ENCODE results near the gene SCARF1.

SCARF1 gene

GRCh38 chr17:1598399-1599095, 47.0 kb downstream of the SCARF1 start:
- ATAC-seq, result no peak
- TF ChIP-seq GLIS3 (CRISPR knock-in tag; IDR thresholded peaks at IDR 0.05) (no peak), POU6F1 (CRISPR knock-in tag; IDR thresholded peaks at IDR 0.05; ENCODE audit: borderline replicate concordance, low read depth) (no peak), ZFP3 (CRISPR knock-in tag; IDR thresholded peaks at IDR 0.05) (no peak), ZNF565 (CRISPR knock-in tag; conservative IDR thresholded peaks at IDR 0.05; ENCODE audit: low read depth) (no peak), ARNTL (CRISPR knock-in tag; IDR thresholded peaks at IDR 0.05; ENCODE audit: borderline replicate concordance, low read depth) (no peak), ZFP30 (CRISPR knock-in tag; IDR thresholded peaks at IDR 0.05) (no peak), PATZ1 (CRISPR knock-in tag; IDR thresholded peaks at IDR 0.05; ENCODE audit: borderline replicate concordance) (no peak), SNAI2 (CRISPR knock-in tag; IDR thresholded peaks at IDR 0.05) (no peak), CSDC2 (CRISPR knock-in tag; IDR thresholded peaks at IDR 0.05) (no peak), ESRRG (CRISPR knock-in tag; IDR thresholded peaks at IDR 0.05) (no peak), TOX (CRISPR knock-in tag; IDR thresholded peaks at IDR 0.05; ENCODE audit: borderline replicate concordance) (no peak), TSHZ2 (CRISPR knock-in tag; IDR thresholded peaks at IDR 0.05) (no peak), CSRNP3 (CRISPR knock-in tag; IDR thresholded peaks at IDR 0.05) (no peak), ZNF70 (CRISPR knock-in tag; IDR thresholded peaks at IDR 0.05) (no peak), ISL1 (CRISPR knock-in tag; IDR thresholded peaks at IDR 0.05) (no peak), OSR1 (CRISPR knock-in tag; IDR thresholded peaks at IDR 0.05) (no peak), ZC3H10 (CRISPR knock-in tag; IDR thresholded peaks at IDR 0.05) (no peak), TCF4 (CRISPR knock-in tag; IDR thresholded peaks at IDR 0.05; ENCODE audit: borderline replicate concordance) (no peak), RARB (CRISPR knock-in tag; IDR thresholded peaks at IDR 0.05) (no peak)
- TF ChIP-seq, protein P1, sequence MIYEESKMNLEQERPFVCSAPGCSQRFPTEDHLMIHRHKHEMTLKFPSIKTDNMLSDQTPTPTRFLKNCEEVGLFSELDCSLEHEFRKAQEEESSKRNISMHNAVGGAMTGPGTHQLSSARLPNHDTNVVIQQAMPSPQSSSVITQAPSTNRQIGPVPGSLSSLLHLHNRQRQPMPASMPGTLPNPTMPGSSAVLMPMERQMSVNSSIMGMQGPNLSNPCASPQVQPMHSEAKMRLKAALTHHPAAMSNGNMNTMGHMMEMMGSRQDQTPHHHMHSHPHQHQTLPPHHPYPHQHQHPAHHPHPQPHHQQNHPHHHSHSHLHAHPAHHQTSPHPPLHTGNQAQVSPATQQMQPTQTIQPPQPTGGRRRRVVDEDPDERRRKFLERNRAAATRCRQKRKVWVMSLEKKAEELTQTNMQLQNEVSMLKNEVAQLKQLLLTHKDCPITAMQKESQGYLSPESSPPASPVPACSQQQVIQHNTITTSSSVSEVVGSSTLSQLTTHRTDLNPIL (CRISPR knock-in tag; IDR thresholded peaks at IDR 0.05; ENCODE audit: low read depth), result no peak

DNA sequence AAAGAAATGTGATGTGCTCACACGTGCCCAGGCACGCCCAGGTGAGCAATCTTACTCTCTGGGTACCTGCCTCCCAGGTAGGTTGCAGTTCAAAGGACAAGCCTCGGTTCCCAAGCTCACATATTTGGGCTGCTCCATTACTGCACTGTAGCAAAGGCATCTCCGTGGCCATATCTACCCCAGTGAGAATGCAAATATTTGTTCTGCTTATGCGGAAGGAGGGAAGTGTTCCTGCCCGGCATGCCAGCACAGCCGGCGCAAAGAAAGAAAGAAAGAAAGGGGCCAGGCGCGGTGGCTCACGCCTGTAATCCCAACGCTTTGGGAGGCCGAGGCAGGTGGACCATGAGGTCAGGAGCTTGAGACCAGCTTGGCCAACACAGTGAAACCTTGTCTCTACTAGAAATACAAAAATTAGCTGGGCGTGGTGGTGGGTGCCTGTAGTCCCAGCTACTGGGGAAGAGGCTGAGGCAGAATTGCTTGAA, 47.6 kb downstream of the SCARF1 start:
- ATAC-seq, result no peak
- no peak for TF ChIP-seq ARNTL (CRISPR knock-in tag; IDR thresholded peaks at IDR 0.05; ENCODE audit: borderline replicate concordance, low read depth)
- TF ChIP-seq ZNF8 (CRISPR knock-in tag; IDR thresholded peaks at IDR 0.05), result no peak
- TF ChIP-seq GLIS3 (CRISPR knock-in tag; IDR thresholded peaks at IDR 0.05), result no peak
- TF ChIP-seq ZC3H10 (CRISPR knock-in tag; IDR thresholded peaks at IDR 0.05), result no peak
- no peak for TF ChIP-seq OSR1 (CRISPR knock-in tag; IDR thresholded peaks at IDR 0.05)
- no peak for TF ChIP-seq CSRNP3 (CRISPR knock-in tag; IDR thresholded peaks at IDR 0.05)
